Mammary epithelial cell (primary cell): Measurements from ENCODE around the gene STAC2.

ENCODE experiments used
- CTCF ChIP-seq, 2 donors: IDR thresholded peaks in 1 of 2; conservative IDR thresholded peaks in 1 of 2; 2 replicates each; pipeline ENCODE4 v1.5.1; 2011 to 2012; ENCODE audit warnings: inconsistent platforms in 2 of 2, low read length in 2 of 2, mild to moderate bottlenecking in 2 of 2, control low read depth in 1 of 2, low read depth in 1 of 2; ENCODE audit not compliant: insufficient read depth in 1 of 2; ENCODE audit errors: extremely low read depth in 1 of 2
- EZH2 ChIP-seq: IDR thresholded peaks from 2 replicates; pipeline ENCODE4 v1.6.1; 2012; ENCODE audit warnings: low read length, inconsistent platforms, borderline replicate concordance

GRCh38 chr17:39252788-39253460, 27.2 kb upstream of the STAC2 start:
- TF ChIP-seq EZH2 (no peak), CTCF (conservative IDR thresholded peaks at IDR 0.05 in 1 of 2, IDR thresholded peaks at IDR 0.05 in 1 of 2; ENCODE audit: extremely low read depth in 1 of 2, insufficient read depth in 1 of 2, low read depth in 1 of 2, low read length in 2 of 2) (no peak)
